Measurements from ENCODE around the gene MCC.

The MCC gene

GRCh38 chr5:113052041-113052795, 436.0 kb downstream of the MCC start:
- no peak for TF ChIP-seq CTCF (IDR thresholded peaks at IDR 0.05; ENCODE audit: borderline replicate concordance, control extremely low read depth, extremely low read depth, insufficient read depth, missing control alignments)
- no peak for DNase-seq (ENCODE audit: low spot score)
- in situ Hi-C loops (cut with MboI; ENCODE audit: low sequenced_read_pairs, unreplicated experiment), result no loop called here

- no peak for TF ChIP-seq CTCF (IDR thresholded peaks at IDR 0.05; ENCODE audit: borderline replicate concordance, control extremely low read depth, extremely low read depth, insufficient read depth, missing control alignments)
- in situ Hi-C loops (cut with MboI; ENCODE audit: low sequenced_read_pairs, unreplicated experiment), result no loop called here
- no peak for DNase-seq (ENCODE audit: low spot score)
Observed at GRCh38 chr5:113050721-113051382, 437.4 kb downstream of the MCC start.

GRCh38 chr5:113048931-113049330, 439.3 kb downstream of the MCC start:
- no peak for DNase-seq (ENCODE audit: low spot score)
- in situ Hi-C loops (cut with MboI; ENCODE audit: low sequenced_read_pairs, unreplicated experiment), result no loop called here
- TF ChIP-seq CTCF (IDR thresholded peaks at IDR 0.05; ENCODE audit: borderline replicate concordance, control extremely low read depth, extremely low read depth, insufficient read depth, missing control alignments), result no peak

GRCh38 chr5:113047733-113048652, 440.3 kb downstream of the MCC start:
- TF ChIP-seq CTCF (IDR thresholded peaks at IDR 0.05; ENCODE audit: borderline replicate concordance, control extremely low read depth, extremely low read depth, insufficient read depth, missing control alignments), result no peak
- in situ Hi-C loops (cut with MboI; ENCODE audit: low sequenced_read_pairs, unreplicated experiment), result no loop called here
- DNase-seq (ENCODE audit: low spot score), result peak; percentile 45

GRCh38 chr5:113047234-113047633, 441.0 kb downstream of the MCC start:
- no peak for TF ChIP-seq CTCF (IDR thresholded peaks at IDR 0.05; ENCODE audit: borderline replicate concordance, control extremely low read depth, extremely low read depth, insufficient read depth, missing control alignments)
- in situ Hi-C loops (cut with MboI; ENCODE audit: low sequenced_read_pairs, unreplicated experiment), result no loop called here
- DNase-seq (ENCODE audit: low spot score), result no peak

GRCh38 chr5:113044776-113045465, 443.3 kb downstream of the MCC start:
- no peak for DNase-seq (ENCODE audit: low spot score)
- in situ Hi-C loops (cut with MboI; ENCODE audit: low sequenced_read_pairs, unreplicated experiment), result no loop called here
- TF ChIP-seq CTCF (IDR thresholded peaks at IDR 0.05; ENCODE audit: borderline replicate concordance, control extremely low read depth, extremely low read depth, insufficient read depth, missing control alignments), result no peak

All from GM13976 (cell line).